Neuron (in vitro differentiated cells): ENCODE results near the gene OGFR.

ENCODE experiments used
- H2AFZ ChIP-seq: one replicate; pipeline ENCODE4 v1.6.1; 2013; ENCODE audit warnings: low read depth, mild to moderate bottlenecking, inconsistent platforms, low read length, moderate library complexity
- H3K27me3 ChIP-seq: one replicate; pipeline ENCODE4 v1.6.1; 2013; ENCODE audit warnings: low read length; ENCODE audit not compliant: insufficient read depth
- H3K36me3 ChIP-seq: one replicate; pipeline ENCODE4 v1.6.1; 2013; ENCODE audit warnings: low read length; ENCODE audit not compliant: insufficient read depth
- H3K4me1 ChIP-seq: one replicate; pipeline ENCODE4 v1.6.1; 2013; ENCODE audit warnings: low read length; ENCODE audit not compliant: insufficient read depth
- H3K4me3 ChIP-seq: 2 replicates; pipeline ENCODE4 v1.5.1; 2013; ENCODE audit warnings: mild to moderate bottlenecking, low read length, moderate library complexity
- H3K9me3 ChIP-seq: one replicate; pipeline ENCODE4 v1.6.1; 2013; ENCODE audit warnings: low read length

Gene OGFR

DNA sequence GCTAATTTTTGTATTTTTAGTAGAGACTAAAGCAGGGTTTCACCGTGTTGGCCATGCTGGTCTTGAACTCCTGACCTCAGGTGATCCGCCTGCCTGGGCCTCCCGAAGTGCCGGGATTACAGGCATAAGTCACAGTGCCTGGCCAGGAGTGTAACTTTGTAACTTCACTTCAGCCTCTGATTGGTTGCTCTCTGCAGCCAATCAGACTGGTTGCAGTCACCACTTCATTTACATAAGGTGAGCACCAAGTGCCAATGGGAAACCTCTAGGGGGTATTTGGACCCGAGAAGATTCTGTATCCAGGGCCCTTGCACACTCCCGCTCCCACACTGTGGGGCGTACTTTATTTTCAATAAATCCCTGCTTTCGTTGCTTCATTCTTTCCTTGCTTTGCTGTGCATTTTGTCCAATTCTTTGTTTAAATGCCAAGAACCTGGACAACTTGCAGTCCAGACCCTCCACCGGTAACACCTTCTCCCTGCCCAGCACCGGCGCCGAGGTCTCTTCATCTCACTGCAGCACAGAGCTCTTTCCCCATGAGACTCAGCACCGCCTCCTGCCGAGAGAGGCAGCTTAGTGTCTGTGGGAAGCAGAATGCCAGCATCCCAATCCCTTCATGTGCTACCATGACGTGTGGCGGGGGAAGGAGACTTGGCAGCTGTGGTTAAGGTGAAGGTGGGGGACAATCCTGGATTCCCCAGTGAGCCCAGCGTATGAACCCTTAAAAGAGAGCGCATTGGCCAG is 22.3 kb upstream of the OGFR start:
- no peak overlapping the region for H3K4me3 ChIP-seq
- H2AFZ ChIP-seq = no peak overlapping the region
- no peaks in the 10 kb centered on the region for H3K4me1 ChIP-seq
- no peaks in the 10 kb centered on the region for H3K9me3 ChIP-seq
- H3K27me3 ChIP-seq = no peaks in the 10 kb centered on the region
- H3K36me3 ChIP-seq = no peaks in the 10 kb centered on the region

DNA sequence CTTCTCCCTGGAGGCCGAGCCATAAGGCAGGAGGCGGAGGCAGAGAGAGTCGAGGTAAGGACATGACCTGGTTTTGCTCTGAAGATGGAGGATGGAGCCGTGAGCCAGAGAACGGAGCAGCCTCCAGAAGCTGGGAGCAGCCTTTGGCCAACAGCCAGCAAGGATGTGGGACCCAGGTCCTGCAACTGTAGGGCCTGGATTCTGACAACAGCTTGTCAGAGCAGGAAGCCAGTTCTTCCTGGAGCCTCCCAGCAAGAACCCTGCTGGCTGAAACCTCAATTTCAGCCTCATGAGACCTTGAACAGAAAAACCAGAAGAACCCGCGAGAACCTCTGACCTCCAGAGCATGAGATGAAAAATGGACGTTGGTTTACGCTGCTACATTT is 21.7 kb upstream of the OGFR start:
- no peaks in the 10 kb centered on the region for H3K27me3 ChIP-seq
- no peaks in the 10 kb centered on the region for H3K36me3 ChIP-seq
- H3K4me1 ChIP-seq = no peaks in the 10 kb centered on the region
- H3K9me3 ChIP-seq = no peaks in the 10 kb centered on the region
- no peak overlapping the region for H3K4me3 ChIP-seq
- H2AFZ ChIP-seq = no peak overlapping the region

DNA sequence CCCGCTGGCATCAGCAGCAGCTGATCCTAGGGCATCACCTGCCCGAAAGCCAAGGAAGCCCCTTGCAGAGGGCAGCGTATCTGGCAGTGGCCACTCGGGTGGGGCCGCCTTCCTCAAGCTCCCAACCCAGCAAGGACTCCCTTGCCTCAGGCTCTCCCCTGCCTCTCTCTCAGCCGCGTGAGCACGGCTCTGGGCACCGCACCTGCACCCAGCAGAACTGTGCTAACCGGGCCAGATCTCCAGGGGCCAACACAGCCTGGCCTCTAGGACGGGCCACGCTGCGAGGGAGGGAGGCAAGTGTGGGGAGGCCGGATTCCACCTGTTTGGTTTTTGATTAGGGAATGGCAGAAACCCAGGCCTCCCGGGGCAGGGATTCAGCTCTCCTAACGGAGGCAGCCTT is 20.1 kb upstream of the OGFR start:
- no peak overlapping the region for H2AFZ ChIP-seq
- H3K9me3 ChIP-seq = no peaks in the 10 kb centered on the region
- no peaks in the 10 kb centered on the region for H3K36me3 ChIP-seq
- H3K4me1 ChIP-seq = no peaks in the 10 kb centered on the region
- no peak overlapping the region for H3K4me3 ChIP-seq
- no peaks in the 10 kb centered on the region for H3K27me3 ChIP-seq

DNA sequence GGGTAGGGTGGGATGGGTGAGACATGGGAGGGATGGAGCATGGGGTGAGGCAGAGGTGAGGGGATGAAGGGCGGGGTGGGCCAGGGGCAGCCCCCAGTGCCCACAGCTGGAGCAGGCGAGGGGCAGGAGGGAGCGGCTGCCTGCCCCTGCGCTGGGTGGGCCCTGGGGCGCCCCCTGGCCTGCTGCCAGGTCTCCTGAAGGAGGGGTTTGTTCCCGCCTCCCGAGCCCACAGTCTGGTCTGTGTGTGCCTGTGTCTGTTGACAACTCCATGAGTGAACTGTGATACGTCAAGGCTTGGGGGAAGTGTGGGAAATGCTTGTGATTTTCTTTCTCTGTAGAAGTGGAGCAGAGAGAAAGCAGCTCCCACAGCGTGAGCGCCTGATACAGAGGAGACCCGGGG is 19.2 kb upstream of the OGFR start:
- no peaks in the 10 kb centered on the region for H3K36me3 ChIP-seq
- no peaks in the 10 kb centered on the region for H3K9me3 ChIP-seq
- H3K4me3 ChIP-seq = no peak overlapping the region
- no peaks in the 10 kb centered on the region for H3K4me1 ChIP-seq
- H3K27me3 ChIP-seq = no peaks in the 10 kb centered on the region
- H2AFZ ChIP-seq = no peak overlapping the region

DNA sequence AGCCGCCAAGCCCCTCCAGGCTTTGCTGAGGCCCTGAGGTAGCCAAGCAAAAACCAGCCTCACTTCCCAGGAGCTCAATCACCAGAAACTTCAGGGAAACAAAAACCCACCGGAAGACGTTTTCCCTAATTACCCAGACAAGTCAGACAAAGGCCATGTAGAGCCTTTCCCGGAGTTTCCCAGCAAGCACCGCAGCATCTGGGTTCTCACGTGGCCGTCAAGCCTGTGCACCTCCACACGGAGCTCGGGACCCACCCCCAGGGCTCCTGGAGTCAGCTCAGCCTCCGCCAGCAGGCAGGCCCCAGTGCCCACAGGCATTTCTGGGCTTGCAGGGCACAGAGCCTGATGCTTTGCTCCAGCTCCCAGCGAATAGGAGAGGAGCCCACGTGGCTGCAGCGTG is 18.5 kb upstream of the OGFR start:
- H3K4me3 ChIP-seq = no peak overlapping the region
- peaks cover under 1% of the 10 kb centered on the region for H3K4me1 ChIP-seq
- no peaks in the 10 kb centered on the region for H3K9me3 ChIP-seq
- no peaks in the 10 kb centered on the region for H3K36me3 ChIP-seq
- H3K27me3 ChIP-seq = no peaks in the 10 kb centered on the region
- H2AFZ ChIP-seq = no peak overlapping the region

DNA sequence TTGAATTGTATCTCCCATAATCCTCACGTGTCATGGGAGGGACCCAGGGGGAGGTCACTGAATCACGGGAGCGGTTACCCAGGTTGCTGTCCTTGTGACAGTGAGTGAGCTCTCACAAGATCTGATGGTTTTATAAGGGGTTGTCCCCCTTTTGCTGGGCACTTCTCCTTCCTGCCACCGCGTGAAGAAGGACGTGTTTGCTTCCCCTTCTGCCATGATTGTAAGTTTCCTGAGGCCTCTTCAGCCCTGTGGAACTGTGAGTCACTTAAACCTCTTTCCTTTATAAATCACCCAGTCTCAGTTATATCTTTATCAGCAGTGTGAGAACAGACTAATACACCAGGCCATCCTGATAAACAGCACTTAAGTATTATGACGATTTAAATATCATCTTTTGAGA is 17.3 kb upstream of the OGFR start:
- Histone ChIP-seq H2AFZ (no peak overlapping the region), H3K36me3 (no peaks in the 10 kb centered on the region), H3K4me1 (peaks cover 1% of the 10 kb centered on the region), H3K27me3 (no peaks in the 10 kb centered on the region), H3K4me3 (no peak overlapping the region), H3K9me3 (no peaks in the 10 kb centered on the region)

DNA sequence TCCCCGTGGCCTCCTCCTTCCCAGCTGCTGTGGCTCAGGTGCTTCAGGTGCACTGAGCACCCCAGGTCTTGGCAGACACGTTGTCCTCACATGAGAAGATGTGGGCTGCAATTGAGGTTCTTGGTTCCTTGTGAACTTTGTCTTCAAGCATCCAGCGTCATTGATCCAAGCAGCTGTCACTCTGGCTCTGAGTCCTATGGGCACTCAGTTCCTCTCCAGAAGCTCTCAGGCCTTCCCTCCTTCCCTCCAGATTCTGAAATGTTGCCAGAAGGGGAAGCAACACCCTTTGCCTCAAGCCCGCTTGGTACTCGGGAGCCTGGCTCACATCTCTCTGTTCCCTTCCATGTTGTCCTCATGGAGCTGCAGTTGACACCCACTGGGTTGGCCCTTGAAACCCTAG is 16.8 kb upstream of the OGFR start:
- peaks cover 1% of the 10 kb centered on the region for H3K4me1 ChIP-seq
- no peaks in the 10 kb centered on the region for H3K9me3 ChIP-seq
- H3K27me3 ChIP-seq = peaks cover under 1% of the 10 kb centered on the region
- no peak overlapping the region for H3K4me3 ChIP-seq
- no peak overlapping the region for H2AFZ ChIP-seq
- no peaks in the 10 kb centered on the region for H3K36me3 ChIP-seq

DNA sequence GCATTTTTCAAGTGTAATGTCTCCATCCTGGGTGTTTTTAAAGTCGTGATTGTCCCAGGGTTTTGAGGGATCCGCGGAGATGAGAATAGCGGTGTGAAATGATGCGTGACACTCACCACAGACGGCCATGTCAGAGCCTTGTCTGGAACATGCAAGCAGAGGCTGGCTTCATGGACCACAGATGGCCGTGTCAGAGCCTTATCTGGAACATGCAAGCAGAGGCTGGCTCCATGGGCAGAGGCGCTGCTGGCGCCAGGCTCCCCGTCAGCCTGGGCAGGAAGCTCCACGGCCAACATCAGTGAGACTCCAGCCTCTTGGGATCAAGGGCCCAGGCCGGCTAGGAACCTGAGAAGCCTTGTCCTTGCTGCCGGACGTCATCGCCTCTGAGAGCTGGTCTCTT is 16.0 kb upstream of the OGFR start:
- peaks cover 4% of the 10 kb centered on the region for H3K27me3 ChIP-seq
- no peaks in the 10 kb centered on the region for H3K9me3 ChIP-seq
- H3K36me3 ChIP-seq = no peaks in the 10 kb centered on the region
- H3K4me1 ChIP-seq = peaks cover 1% of the 10 kb centered on the region
- H2AFZ ChIP-seq = no peak overlapping the region
- no peak overlapping the region for H3K4me3 ChIP-seq

DNA sequence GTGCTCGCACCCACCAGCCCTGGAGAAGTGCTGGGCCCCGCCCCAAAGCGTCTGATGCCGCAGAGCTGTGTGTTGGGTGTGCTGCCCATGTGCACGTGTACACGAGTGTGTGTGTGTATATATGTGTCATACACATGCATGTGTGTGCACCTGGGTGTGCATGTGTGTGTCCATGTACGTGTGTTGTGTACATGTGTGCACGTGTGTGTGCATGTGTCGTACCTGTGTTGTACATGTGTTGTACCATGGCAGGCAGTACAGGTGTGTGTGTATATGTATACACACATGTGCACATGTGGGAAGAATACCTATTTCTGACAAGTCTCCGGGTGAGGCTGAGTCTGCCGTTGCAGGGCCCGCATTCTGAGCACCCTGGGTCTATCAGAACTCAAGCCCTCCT is 14.6 kb upstream of the OGFR start:
- Histone ChIP-seq H3K27me3 (peaks cover 4% of the 10 kb centered on the region), H3K36me3 (no peaks in the 10 kb centered on the region), H2AFZ (no peak overlapping the region), H3K9me3 (no peaks in the 10 kb centered on the region), H3K4me3 (no peak overlapping the region), H3K4me1 (peaks cover 9% of the 10 kb centered on the region)

DNA sequence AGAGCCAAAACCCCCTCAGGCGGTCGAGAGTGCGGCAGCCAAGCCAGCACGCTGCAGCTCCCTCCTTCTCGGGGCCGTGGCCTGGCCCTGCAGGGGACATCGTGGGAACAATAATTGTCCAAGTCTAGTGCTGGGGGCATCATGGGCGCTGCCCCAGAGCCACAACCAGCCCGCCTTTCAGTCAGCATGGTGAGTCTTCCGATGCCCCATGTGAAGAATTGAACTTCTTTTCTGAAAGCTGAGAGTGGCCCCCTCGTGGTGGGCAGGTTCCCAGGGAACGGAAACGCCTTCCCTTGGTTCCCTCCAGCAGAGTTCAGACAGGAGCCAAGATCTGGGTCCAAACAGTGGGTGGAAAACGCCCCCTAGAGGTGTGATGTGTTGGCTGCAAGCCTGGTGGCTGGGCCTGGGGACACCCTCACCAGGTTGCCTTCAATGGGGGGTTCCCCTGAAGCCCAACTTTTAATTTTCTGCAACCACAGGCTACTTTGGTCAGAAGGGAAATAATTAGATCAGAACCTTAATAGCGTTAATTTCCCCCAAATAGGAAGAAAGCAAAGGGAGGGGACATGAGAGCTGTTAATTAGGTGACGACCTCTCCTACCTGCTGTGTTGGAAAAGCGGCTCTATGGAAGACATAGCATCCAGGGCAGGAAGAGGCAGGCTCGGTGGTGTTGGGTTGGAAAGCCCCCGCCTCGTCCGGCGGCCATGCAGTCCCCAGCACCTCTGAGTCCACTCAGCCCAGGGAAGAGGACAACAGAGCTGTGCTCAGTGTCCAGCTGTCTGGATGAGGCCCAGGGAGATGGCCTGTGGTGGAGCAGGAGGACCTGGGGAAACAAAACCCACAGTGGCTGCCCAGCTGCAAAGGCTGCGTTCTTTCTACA is 13.1 kb upstream of the OGFR start:
- no peaks in the 10 kb centered on the region for H3K36me3 ChIP-seq
- H2AFZ ChIP-seq = no peak overlapping the region
- peaks cover 4% of the 10 kb centered on the region for H3K27me3 ChIP-seq
- no peaks in the 10 kb centered on the region for H3K9me3 ChIP-seq
- peaks cover 13% of the 10 kb centered on the region for H3K4me1 ChIP-seq
- H3K4me3 ChIP-seq = no peak overlapping the region

DNA sequence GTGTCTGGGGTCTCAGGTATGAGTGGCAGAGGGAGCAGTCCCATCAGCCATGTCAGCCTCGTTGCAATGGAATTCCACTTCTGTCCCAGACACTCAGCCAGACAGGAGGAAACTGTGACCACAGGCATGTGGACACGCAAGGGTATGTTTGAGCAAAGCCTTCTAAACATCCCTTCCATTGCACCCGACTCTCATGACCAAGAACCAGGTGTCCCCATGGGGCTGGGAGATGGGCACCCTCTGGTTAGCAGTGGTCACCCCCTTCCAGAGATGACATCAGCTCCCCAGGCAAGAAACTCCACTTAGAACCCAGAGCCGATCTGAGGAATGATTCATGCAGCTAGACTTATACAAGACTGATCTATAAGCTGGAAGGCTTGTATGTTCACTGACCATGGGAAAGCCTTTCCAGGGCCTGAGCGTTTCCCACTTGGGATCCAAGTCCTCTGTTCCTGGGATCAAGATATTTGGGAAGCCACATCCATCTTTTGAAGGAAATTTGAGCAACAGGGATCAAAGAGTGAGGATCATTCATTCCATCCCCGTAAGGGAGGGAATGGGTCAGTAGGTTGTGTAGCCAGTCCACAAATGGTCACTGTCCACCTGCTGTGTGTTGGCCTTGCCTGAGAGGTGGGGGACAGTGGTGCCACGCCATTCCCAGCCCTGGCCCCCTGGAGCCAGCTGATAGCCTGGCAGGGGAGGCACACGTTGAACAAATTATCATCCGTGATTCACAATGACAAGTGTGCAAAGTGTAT is 12.3 kb upstream of the OGFR start:
- Histone ChIP-seq H2AFZ (no peak overlapping the region), H3K36me3 (no peaks in the 10 kb centered on the region), H3K9me3 (no peaks in the 10 kb centered on the region), H3K4me1 (peaks cover 19% of the 10 kb centered on the region), H3K27me3 (peaks cover 4% of the 10 kb centered on the region), H3K4me3 (no peak overlapping the region)

DNA sequence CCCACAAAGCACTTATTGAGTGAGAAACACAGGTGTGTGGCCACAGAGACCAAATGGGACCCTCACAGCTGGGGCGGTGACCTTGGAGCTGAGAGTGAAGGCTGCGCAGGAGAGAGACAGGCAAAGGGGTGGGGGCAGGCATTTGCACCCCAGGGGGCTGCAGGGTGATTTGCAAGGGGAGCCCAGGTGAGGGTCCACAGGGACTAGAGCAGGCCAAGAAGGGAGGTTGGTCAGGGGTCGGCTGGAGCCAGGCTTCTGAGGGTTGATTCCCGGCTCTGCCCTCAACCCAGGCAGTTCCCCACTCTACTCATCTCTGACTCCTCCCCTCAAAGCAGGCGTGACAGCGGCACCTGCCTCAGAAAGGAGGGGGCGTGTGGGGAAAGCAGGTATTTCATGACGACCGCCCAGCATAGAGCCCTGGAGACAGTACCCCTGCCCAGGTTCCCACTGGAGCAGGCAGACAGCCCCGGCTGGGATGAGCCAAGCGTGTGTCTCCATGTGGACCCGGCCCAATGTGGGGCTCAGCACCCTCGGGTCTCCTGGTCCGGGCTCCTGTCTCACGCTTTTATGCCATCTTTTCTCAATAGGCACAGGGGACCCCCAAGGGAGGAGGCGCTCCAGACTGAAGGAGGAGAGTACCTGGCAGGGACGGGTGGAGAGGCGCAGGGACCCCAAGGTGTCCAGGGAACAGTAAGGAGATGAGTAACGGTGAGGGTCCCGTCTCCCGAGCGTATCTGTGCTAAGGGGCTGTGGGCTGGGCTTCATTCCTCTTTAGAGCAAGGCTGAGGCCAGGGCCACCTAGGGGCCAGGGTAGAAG is 11.5 kb upstream of the OGFR start:
- H3K4me3 ChIP-seq = no peak overlapping the region

DNA sequence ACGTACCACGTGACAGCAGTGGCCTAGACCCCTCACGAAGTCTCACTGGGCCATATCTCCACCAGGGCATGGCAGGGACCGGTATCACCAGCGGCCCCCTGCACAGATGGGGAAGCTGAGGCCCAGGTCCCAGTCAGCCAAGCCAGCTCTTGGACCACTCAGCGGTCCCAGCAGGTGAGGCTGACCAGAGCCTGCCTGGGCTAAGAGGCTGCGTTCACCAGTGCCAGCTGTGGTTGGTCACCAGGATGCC is 11.0 kb upstream of the OGFR start:
- peaks cover 4% of the 10 kb centered on the region for H3K27me3 ChIP-seq
- H3K4me3 ChIP-seq = peak overlapping the region; percentile 36

More for the DNA sequence above, 11.5 kb upstream of the OGFR start:
- Histone ChIP-seq H3K27me3 (peaks cover 4% of the 10 kb centered on the region), H3K9me3 (no peaks in the 10 kb centered on the region), H3K4me1 (peaks cover 23% of the 10 kb centered on the region), H2AFZ (no peak overlapping the region), H3K36me3 (peaks cover 6% of the 10 kb centered on the region)

More for the DNA sequence above, 11.0 kb upstream of the OGFR start:
- H3K36me3 ChIP-seq = peaks cover 11% of the 10 kb centered on the region
- peaks cover 23% of the 10 kb centered on the region for H3K4me1 ChIP-seq
- peak overlapping the region; percentile 52 for H2AFZ ChIP-seq
- no peaks in the 10 kb centered on the region for H3K9me3 ChIP-seq
